H1 (cell line): ENCODE results near the gene PDE1A. TPM values are rescaled to one million over a fixed set of nuclear protein-coding genes. Genes with fewer than 3 reads are reported as not detected.

Source experiments
- GABPA ChIP-seq: IDR thresholded peaks from 2 replicates; pipeline ENCODE4 v1.6.1; 2011; ENCODE audit warnings: mild to moderate bottlenecking, low read length, moderate library complexity, borderline replicate concordance; ENCODE audit not compliant: insufficient read depth
- KDM4A ChIP-seq: IDR thresholded peaks from one replicate; pipeline ENCODE4 v1.7.1; 2012; ENCODE audit warnings: low read depth, mild to moderate bottlenecking, moderate library complexity, low read length, inconsistent platforms; ENCODE audit not compliant: severe bottlenecking
- TEAD4 ChIP-seq: IDR thresholded peaks from 2 replicates; pipeline ENCODE4 v1.6.1; 2012; ENCODE audit warnings: low read depth, low read length, inconsistent platforms, mixed read lengths
- polyA plus RNA-seq, 7 experiments: library from polyadenylated mRNA; depleted of rRNA in 3 of 7; stranded (reverse) in 5 of 7; unstranded in 2 of 7; fragments of >200 nt in 5 of 7; fragments of 200-250 nt in 2 of 7; gene quantifications; 1 replicate in 5 of 7; 2 replicates in 1 of 7; 4 replicates in 1 of 7; pipeline versions ENCODE4 v1.2.1 to v1.2.3, GENCODE V29; 2011 to 2013; ENCODE audit warnings: missing spikeins in 2 of 7, mixed read lengths in 2 of 7
- total RNA-seq: library from RNA; stranded (reverse); fragmentation: NEBNext Ultra II Directional; extraction: Animal tissue kit (Norgen Biotek cat#: 25700); gene quantifications from 2 replicates; pipeline ENCODE4 v1.2.1, GENCODE V29; 2021
- TF ChIP-seq, protein P1 (sequence below): IDR thresholded peaks from 2 replicates; pipeline ENCODE4 v1.6.1; 2012; ENCODE audit warnings: low read length, inconsistent platforms

PDE1A gene
- total and polyA plus RNA-seq, 2 of the 8 experiments (the other 6 are each of a cell fraction or from before 2014, with no cell fraction given) = 0.34 TPM; not detected in 1

DNA sequence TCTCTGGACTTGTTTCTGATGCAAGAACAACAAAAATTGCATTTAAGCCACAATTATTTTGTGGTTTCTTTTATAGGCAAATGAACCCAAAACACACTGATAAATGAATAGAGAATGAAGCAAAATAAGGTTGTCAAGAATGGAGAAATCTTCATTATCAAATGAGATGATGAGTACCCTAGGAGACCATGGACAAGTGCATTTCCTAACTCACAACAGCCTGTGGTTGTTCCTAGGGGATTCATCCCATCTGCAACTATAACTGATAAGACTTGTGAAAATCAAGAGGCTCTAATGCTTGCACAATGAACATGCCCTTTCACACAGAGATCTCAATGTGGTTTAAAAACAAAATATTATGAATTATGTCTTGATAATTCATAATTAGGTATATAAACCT lies 159.9 kb downstream of the PDE1A start (continued):
- TF ChIP-seq TEAD4 (no peak), KDM4A (no peak), GABPA (no peak)
- TF ChIP-seq, protein P1, sequence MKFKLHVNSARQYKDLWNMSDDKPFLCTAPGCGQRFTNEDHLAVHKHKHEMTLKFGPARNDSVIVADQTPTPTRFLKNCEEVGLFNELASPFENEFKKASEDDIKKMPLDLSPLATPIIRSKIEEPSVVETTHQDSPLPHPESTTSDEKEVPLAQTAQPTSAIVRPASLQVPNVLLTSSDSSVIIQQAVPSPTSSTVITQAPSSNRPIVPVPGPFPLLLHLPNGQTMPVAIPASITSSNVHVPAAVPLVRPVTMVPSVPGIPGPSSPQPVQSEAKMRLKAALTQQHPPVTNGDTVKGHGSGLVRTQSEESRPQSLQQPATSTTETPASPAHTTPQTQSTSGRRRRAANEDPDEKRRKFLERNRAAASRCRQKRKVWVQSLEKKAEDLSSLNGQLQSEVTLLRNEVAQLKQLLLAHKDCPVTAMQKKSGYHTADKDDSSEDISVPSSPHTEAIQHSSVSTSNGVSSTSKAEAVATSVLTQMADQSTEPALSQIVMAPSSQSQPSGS = no peak
